Activated CD4-positive, alpha-beta T cell treated with anti-CD3 and anti-CD28 coated beads, Interleukin-2, Interleukin-4, amounts not matched to agents 100 ng/mL and 50 ng/mL, durations not matched to agents 16 hours and 8 hours (primary cell): ENCODE measurements around the gene GPR52.

Experiments
- DNase-seq: peaks from one replicate; pipeline ENCODE4 v3.0.0-alpha.2; 2020; ENCODE audit warnings: low spot score

GPR52 gene

DNA sequence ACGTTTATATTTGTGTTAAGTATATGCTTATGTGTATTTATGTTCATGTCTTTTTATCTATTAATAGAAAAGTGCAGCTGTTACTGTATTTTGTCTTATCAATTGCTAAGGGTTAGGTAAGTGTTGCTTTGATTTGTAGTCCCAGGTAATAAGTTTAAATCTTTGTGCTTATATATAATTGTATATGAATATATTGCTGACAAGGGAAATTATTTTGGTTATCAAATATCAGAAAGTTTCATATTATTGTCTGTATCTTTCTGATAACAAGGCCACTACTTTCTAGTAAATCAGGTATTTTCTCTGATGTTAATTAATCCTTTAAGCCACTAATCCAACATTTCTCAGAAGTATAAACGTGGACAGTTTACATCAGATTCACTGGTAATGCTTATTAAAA is 21.3 kb downstream of the GPR52 start:
- no peak for DNase-seq

DNA sequence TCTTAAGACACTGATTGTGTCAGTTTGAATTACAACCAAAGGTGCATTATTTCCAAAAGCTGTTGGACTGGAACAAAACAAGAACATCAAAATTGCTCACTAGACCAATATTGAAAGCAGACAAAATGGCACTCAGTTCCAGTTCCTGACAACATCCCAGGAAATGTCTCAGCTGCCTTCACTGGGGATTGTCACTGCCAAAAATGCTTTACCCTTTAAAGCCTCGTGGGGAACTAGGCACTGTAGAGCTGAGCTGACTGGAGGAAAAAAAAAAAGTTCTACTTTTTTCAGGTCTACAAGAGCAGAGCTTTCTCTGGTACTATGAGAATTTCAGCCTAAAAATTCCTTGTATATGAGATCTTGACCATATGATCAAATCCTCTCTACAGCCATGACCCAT is 21.9 kb downstream of the GPR52 start:
- no peak for DNase-seq

DNA sequence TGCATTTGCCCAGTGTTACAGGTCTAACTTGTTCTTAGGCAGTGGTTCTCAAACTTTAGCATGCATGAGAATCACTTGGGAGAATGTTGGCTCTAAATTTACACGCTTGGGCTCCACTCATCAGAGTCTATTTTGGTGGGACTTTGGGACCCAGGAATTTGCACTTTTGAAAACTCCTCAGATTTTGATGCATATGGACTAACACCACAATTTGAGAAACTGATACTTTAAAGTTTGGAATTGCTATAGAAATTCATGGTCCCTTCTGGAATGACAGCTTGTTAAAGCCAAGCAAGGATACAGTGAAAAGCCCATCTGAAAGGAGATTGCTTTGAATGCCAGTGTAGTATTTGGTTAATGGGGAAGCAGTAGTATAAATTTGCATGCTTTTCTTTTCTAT is 31.5 kb downstream of the GPR52 start:
- DNase-seq, result no peak

DNA sequence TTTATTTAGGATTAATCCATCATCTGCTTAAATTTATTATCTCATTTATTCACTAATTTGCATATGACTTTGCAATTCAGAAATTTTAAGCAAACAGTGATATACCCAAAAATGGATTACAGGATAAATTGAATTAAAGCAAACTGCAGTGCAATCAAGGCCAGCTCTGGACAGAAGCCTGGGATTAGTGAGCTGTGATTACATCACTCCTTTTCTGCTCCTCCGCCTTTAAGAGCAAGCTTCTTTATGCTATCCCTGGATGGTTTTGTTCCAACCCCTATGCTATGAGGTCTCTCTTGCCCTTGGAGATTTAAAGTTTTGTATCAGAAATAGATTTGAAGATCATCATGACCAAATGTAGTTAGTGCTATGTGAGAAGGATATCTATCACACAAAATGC is 32.6 kb downstream of the GPR52 start:
- DNase-seq, result no peak

- no peak for DNase-seq
Measured at GRCh38 chr1:174491606-174492005, 43.8 kb downstream of the GPR52 start.

DNA sequence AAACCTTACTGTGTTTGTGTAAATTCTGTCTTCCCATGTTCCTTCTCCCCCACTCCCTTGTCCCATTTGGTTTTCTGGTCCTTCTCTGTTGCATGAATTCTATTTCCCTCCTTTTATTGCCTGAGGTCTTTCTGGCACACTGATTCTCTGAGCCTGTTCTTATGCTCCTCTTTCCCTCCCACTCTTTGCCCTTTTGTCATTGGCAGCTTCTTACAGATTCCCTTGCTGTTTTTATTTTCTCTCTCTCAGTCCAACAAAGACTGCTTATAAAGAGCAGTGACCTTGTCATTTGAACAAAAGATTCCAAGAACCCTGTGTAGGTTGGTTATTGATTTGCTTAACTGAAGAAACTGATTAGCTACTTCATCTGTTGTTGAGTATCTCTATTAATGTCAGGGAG is 49.7 kb downstream of the GPR52 start:
- DNase-seq, result no peak
